Fibroblast of lung (primary cell): Measurements from ENCODE around the gene TBX4. TPM values are rescaled to one million over a fixed set of nuclear protein-coding genes. Genes with fewer than 3 reads are reported as not detected.

Experiments
- DNase-seq, 2 donors: peaks; one replicate each; pipeline versions ENCODE4 v3.0.0 to v3.0.0-alpha.2; 2010; ENCODE audit warnings: low read depth in 2 of 2
- H2AFZ ChIP-seq: 2 replicates; pipeline ENCODE4 v1.5.1; 2012; ENCODE audit warnings: low read length, control low read depth, inconsistent platforms
- H3K27ac ChIP-seq: 2 replicates; pipeline ENCODE4 v1.5.1; 2011; ENCODE audit warnings: low read length, control low read depth; ENCODE audit not compliant: insufficient read depth
- H3K27me3 ChIP-seq: 2 replicates; pipeline ENCODE4 v1.5.1; 2011; ENCODE audit warnings: mild to moderate bottlenecking, low read length; ENCODE audit not compliant: control insufficient read depth, insufficient read depth
- H3K36me3 ChIP-seq: 2 replicates; pipeline ENCODE4 v1.5.1; 2011; ENCODE audit warnings: low read length; ENCODE audit not compliant: control insufficient read depth, insufficient read depth
- H3K4me1 ChIP-seq: 2 replicates; pipeline ENCODE4 v1.5.1; 2011; ENCODE audit warnings: low read length; ENCODE audit not compliant: control insufficient read depth, insufficient read depth; ENCODE audit errors: extremely low read depth
- H3K4me2 ChIP-seq: 2 replicates; pipeline ENCODE4 v1.5.1; 2011; ENCODE audit warnings: low read length, control low read depth; ENCODE audit not compliant: insufficient read depth; ENCODE audit errors: extremely low read depth
- H3K4me3 ChIP-seq, 4 experiments: fragments of 200-600 bp in 1 of 4; sonication (generic) in 1 of 4; replicated peaks in 1 of 4; 2 replicates each; pipeline ENCODE4 v1.5.1; 2011 to 2016; ENCODE audit warnings: low read length in 4 of 4, low read depth in 3 of 4, mild to moderate bottlenecking in 3 of 4, control low read depth in 2 of 4, inconsistent platforms in 1 of 4, mixed read lengths in 1 of 4; ENCODE audit not compliant: insufficient read depth in 1 of 4; ENCODE audit errors: control extremely low read depth in 1 of 4
- H3K79me2 ChIP-seq: 2 replicates; pipeline ENCODE4 v1.5.1; 2012; ENCODE audit warnings: mild to moderate bottlenecking, low read length, inconsistent platforms; ENCODE audit not compliant: control insufficient read depth, insufficient read depth
- H3K9ac ChIP-seq: 2 replicates; pipeline ENCODE4 v1.5.1; 2011; ENCODE audit warnings: mild to moderate bottlenecking, low read length, control low read depth; ENCODE audit not compliant: insufficient read depth
- H3K9me3 ChIP-seq: 2 replicates; pipeline ENCODE4 v1.5.1; 2012; ENCODE audit warnings: low read depth, low read length; ENCODE audit not compliant: control insufficient read depth, insufficient read depth
- H4K20me1 ChIP-seq: 2 replicates; pipeline ENCODE4 v1.5.1; 2011; ENCODE audit warnings: low read length; ENCODE audit not compliant: control insufficient read depth, insufficient read depth; ENCODE audit errors: extremely low read depth
- CTCF ChIP-seq, 2 donors: IDR thresholded peaks in 1 of 2; conservative IDR thresholded peaks in 1 of 2; 1 replicate in 1 of 2; 2 replicates in 1 of 2; pipeline ENCODE4 v1.5.1; 2011 to 2012; ENCODE audit warnings: low read length in 2 of 2, control low read depth in 1 of 2, inconsistent platforms in 1 of 2, low read depth in 1 of 2, mild to moderate bottlenecking in 1 of 2
- EZH2 ChIP-seq: IDR thresholded peaks from 2 replicates; pipeline ENCODE4 v1.5.1; 2012; ENCODE audit warnings: low read length, control low read depth, mild to moderate bottlenecking; ENCODE audit errors: missing control alignments
- polyA plus RNA-seq, 2 donors: library from polyadenylated mRNA; depleted of rRNA in 1 of 2; stranded (reverse) in 1 of 2; unstranded in 1 of 2; fragments of >200 nt; gene quantifications; 2 replicates each; pipeline ENCODE4 v1.2.1, GENCODE V29; 2011 to 2012; ENCODE audit warnings: missing spikeins in 1 of 2
- total RNA-seq: library from RNA; depleted of rRNA; stranded (reverse); fragments of >200 nt; gene quantifications from 2 replicates; pipeline ENCODE4 v1.2.1, GENCODE V29; 2014

Gene TBX4
- total and polyA plus RNA-seq, 2 donors (not counting 1 experiment from before 2014, with no cell fraction given): 44.1 to 93.9 TPM

- no peak for DNase-seq
- H3K27me3 ChIP-seq: no peaks in the 10 kb centered on the region
- H3K36me3 ChIP-seq: peaks cover 10% of the 10 kb centered on the region
- H3K4me3 ChIP-seq: peak overlapping the region in 3 of 4 experiments; percentile 63 to 91 (median 68)
- peak overlapping the region; percentile 93 for H3K27ac ChIP-seq
- H3K4me2 ChIP-seq: peak overlapping the region; percentile 96
- peaks cover 100% of the 10 kb centered on the region for H3K79me2 ChIP-seq
- peak overlapping the region; percentile 26 for H3K9ac ChIP-seq
- TF ChIP-seq EZH2 (no peak), CTCF (conservative IDR thresholded peaks at IDR 0.05 in 1 of 2, IDR thresholded peaks at IDR 0.05 in 1 of 2; ENCODE audit: low read depth in 1 of 2, low read length in 2 of 2) (no peak)
- H4K20me1 ChIP-seq: no peaks in the 10 kb centered on the region
- no peaks in the 10 kb centered on the region for H3K9me3 ChIP-seq
- no peak overlapping the region for H2AFZ ChIP-seq
- H3K4me1 ChIP-seq: peaks cover 35% of the 10 kb centered on the region
Observed at GRCh38 chr17:61458421-61459141, 6.4 kb downstream of the TBX4 start.

- Histone ChIP-seq H3K4me3 (peak overlapping the region in 1 of 4 experiments; percentile 91), H2AFZ (no peak overlapping the region), H3K79me2 (peaks cover 100% of the 10 kb centered on the region), H3K27me3 (no peaks in the 10 kb centered on the region), H4K20me1 (no peaks in the 10 kb centered on the region), H3K9ac (no peak overlapping the region), H3K4me2 (peak overlapping the region; percentile 96), H3K9me3 (no peaks in the 10 kb centered on the region), H3K36me3 (peaks cover 10% of the 10 kb centered on the region), H3K4me1 (peaks cover 42% of the 10 kb centered on the region), H3K27ac (peak overlapping the region; percentile 93)
- DNase-seq: no peak
- no peak for TF ChIP-seq EZH2
- TF ChIP-seq CTCF (conservative IDR thresholded peaks at IDR 0.05 in 1 of 2, IDR thresholded peaks at IDR 0.05 in 1 of 2; ENCODE audit: low read depth in 1 of 2, low read length in 2 of 2): no peak
Observed at GRCh38 chr17:61459142-61459809, 7.1 kb downstream of the TBX4 start.

DNA sequence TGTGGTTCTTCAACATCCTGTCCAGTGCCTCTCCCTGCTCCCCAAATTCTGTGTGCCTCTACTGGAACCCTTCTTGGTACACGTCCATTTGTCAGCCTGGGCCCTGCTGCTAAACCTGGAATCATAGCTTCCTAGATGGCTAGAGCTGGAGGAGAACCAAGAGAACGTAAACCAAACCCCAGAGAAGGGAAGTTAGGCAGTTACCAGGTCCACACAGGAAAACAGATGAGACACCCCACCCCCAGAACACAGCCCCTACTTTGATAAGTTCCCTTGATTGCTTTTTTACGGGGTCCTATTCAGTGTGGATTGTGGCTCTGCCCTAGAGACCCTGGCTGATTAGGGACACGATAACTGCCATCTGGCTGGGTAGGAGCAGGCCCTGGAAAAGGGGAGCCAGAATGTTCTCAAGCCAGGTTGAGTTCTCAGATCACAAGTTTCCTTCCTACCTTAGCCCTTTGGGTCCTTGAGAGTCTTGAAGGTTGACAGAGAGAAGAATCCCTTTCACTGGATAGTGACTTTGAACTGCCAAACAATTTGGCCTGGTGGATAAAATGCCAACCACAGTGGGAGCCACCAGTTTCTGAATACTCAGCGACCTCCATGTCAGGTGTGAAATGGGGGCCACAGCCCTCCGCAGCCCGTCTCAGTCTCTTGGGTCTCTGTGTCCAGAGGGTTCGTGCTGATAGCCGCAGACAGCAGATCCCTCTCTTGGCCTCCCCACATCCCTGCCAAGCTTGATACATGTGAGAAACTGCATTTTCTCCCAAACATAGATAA, 7.9 kb downstream of the TBX4 start:
- Histone ChIP-seq H2AFZ (no peak overlapping the region), H3K27me3 (no peaks in the 10 kb centered on the region), H3K4me2 (peak overlapping the region; percentile 81), H4K20me1 (no peaks in the 10 kb centered on the region), H3K36me3 (peaks cover 8% of the 10 kb centered on the region), H3K4me1 (peaks cover 50% of the 10 kb centered on the region), H3K79me2 (peaks cover 100% of the 10 kb centered on the region), H3K27ac (peak overlapping the region; percentile 93), H3K4me3 (peak overlapping the region in 2 of 4 experiments; percentile 4 to 91), H3K9ac (peak overlapping the region; percentile 10), H3K9me3 (no peaks in the 10 kb centered on the region)
- TF ChIP-seq CTCF (conservative IDR thresholded peaks at IDR 0.05 in 1 of 2, IDR thresholded peaks at IDR 0.05 in 1 of 2; ENCODE audit: low read depth in 1 of 2, low read length in 2 of 2): no peak
- TF ChIP-seq EZH2: no peak
- no peak for DNase-seq
